Panc1 (cell line): Measurements from ENCODE around the gene ELFN1. TPM values are rescaled to one million over a fixed set of nuclear protein-coding genes. Genes with fewer than 3 reads are reported as not detected.

Experiments used
- ATAC-seq: fragments of 200-7000 bp; cut with Tn5 transposase; 2 replicates; pipeline ENCODE4 v1.9.1; 2020; ENCODE audit warnings: mild to moderate bottlenecking, moderate library complexity
- BruUV-seq: library from RNA; stranded (reverse); fragments of 400-500 nt; replicated peaks from 2 replicates; lab custom pipeline; 2021; lab: Mats Ljungman, UMichigan
- CTCF ChIA-PET: fragments of 300-600 bp; sonication (Branson Sonifier 250); formaldehyde crosslinking; loops from one replicate; lab custom pipeline; 2022; ENCODE audit warnings: antibody characterized with exemption; lab: Charles Lee
- POLR2A ChIA-PET: fragments of 300-600 bp; sonication (Branson Sonifier 250); formaldehyde crosslinking; loops from one replicate; lab custom pipeline; 2022; ENCODE audit warnings: antibody characterized with exemption; lab: Charles Lee
- DNase-seq: peaks from one replicate; pipeline ENCODE4 v3.0.0-alpha.2; 2010; ENCODE audit warnings: low read depth, low spot score
- H3K27ac ChIP-seq: 2 replicates; pipeline ENCODE4 v1.5.1; 2011; ENCODE audit warnings: mild to moderate bottlenecking, low read length, inconsistent platforms
- H3K27me3 ChIP-seq: fragments of 200-500 bp; sonication (Bioruptor generic); 2 replicates; pipeline ENCODE4 v1.6.0; 2014; ENCODE audit warnings: low read length, inconsistent platforms; ENCODE audit not compliant: control insufficient read depth, insufficient read depth
- H3K36me3 ChIP-seq: fragments of 200-500 bp; sonication (Bioruptor generic); 2 replicates; pipeline ENCODE4 v1.5.1; 2014; ENCODE audit warnings: inconsistent platforms, mild to moderate bottlenecking, low read length, moderate library complexity; ENCODE audit not compliant: control insufficient read depth, insufficient read depth
- H3K4me1 ChIP-seq: 2 replicates; pipeline ENCODE4 v1.5.1; 2011; ENCODE audit warnings: inconsistent platforms, mild to moderate bottlenecking, low read length, moderate library complexity; ENCODE audit not compliant: control insufficient read depth, insufficient read depth
- H3K4me3 ChIP-seq, 2 experiments: 2 replicates each; pipeline ENCODE4 v1.5.1; 2011 to 2012; ENCODE audit warnings: low read depth in 2 of 2, low read length in 2 of 2, mild to moderate bottlenecking in 2 of 2, inconsistent platforms in 1 of 2, moderate library complexity in 1 of 2
- H3K9me3 ChIP-seq: fragments of 200-500 bp; sonication (Bioruptor generic); 2 replicates; pipeline ENCODE4 v1.5.1; 2014; ENCODE audit warnings: low read depth, mild to moderate bottlenecking, inconsistent platforms, low read length, moderate library complexity; ENCODE audit not compliant: control insufficient read depth, insufficient read depth
- CTCF ChIP-seq: fragments of 450-650 bp; IDR thresholded peaks from 2 replicates; pipeline ENCODE4 v1.5.1; 2017; ENCODE audit warnings: mild to moderate bottlenecking
- POLR2AphosphoS5 ChIP-seq: IDR thresholded peaks from 2 replicates; pipeline ENCODE4 v1.6.1; 2012; ENCODE audit warnings: mild to moderate bottlenecking, low read depth, low read length, moderate library complexity
- REST ChIP-seq, 2 experiments: IDR thresholded peaks; 2 replicates each; pipeline ENCODE4 v1.6.1; 2011 to 2012; ENCODE audit warnings: low read depth in 2 of 2, control low read depth in 1 of 2, low read length in 1 of 2, mild to moderate bottlenecking in 1 of 2, moderate library complexity in 1 of 2; ENCODE audit not compliant: insufficient read depth in 1 of 2
- SIN3A ChIP-seq: IDR thresholded peaks from 2 replicates; pipeline ENCODE4 v1.6.1; 2012; ENCODE audit warnings: low read depth, mild to moderate bottlenecking, low read length, moderate library complexity, borderline replicate concordance; ENCODE audit not compliant: insufficient read depth
- TCF7L2 ChIP-seq: IDR thresholded peaks from 2 replicates; pipeline ENCODE4 v1.6.1; 2011; ENCODE audit warnings: mild to moderate bottlenecking, low read depth, low read length, inconsistent platforms
- in situ Hi-C: cut with HindIII; loops from 2 replicates; pipeline ENCODE4 v1.10.0; 2016; ENCODE audit warnings: low sequenced_read_pairs, low pct_unique_long_range_greater_than_20kb
- intact Hi-C: fragments of 100-400 bp; cut with micrococcal nuclease; formaldehyde crosslinking; loops from one replicate; pipeline ENCODE4 v1.10.0; 2022; ENCODE audit not compliant: unreplicated experiment
- total RNA-seq: library from RNA; stranded (reverse); gene quantifications from one replicate; pipeline ENCODE4 v1.2.1, GENCODE V29; 2021; ENCODE audit not compliant: unreplicated experiment

ELFN1 gene
- total RNA-seq, 1 experiment from 2014 or later, result 39.0 TPM

- intact Hi-C loops (no loop called here), in situ Hi-C loops (no loop called here)
- H3K36me3 ChIP-seq, result no peaks in the 10 kb centered on the region
- H3K4me3 ChIP-seq, result no peak overlapping the region
- DNase-seq, result no peak
- no peak overlapping the region for H3K27ac ChIP-seq
- CTCF ChIA-PET, result no interaction called here
- POLR2A ChIA-PET, result no interaction called here
- peaks cover 6% of the 10 kb centered on the region for H3K4me1 ChIP-seq
- TF ChIP-seq CTCF, result no peak
- no peak for TF ChIP-seq TCF7L2
- no peak for TF ChIP-seq SIN3A
- TF ChIP-seq REST (IDR thresholded peaks at IDR 0.05; ENCODE audit: insufficient read depth in 1 of 2, low read depth in 2 of 2, low read length in 1 of 2), result no peak
- TF ChIP-seq POLR2AphosphoS5, result no peak
- H3K27me3 ChIP-seq, result no peaks in the 10 kb centered on the region; the same call in 1 of the 2 replicates
- ATAC-seq, result no peak
- H3K9me3 ChIP-seq, result no peaks in the 10 kb centered on the region
- BruUV-seq, result no TSS peak
These were observed 27.8 kb upstream of the ELFN1 start for GRCh38 chr7:1642291-1642731.

GRCh38 chr7:1643270-1644092 lies 26.6 kb upstream of the ELFN1 start:
- CTCF ChIA-PET, result no interaction called here
- no peaks in the 10 kb centered on the region; the same call in 1 of the 2 replicates for H3K27me3 ChIP-seq
- no peak overlapping the region for H3K27ac ChIP-seq

More at GRCh38 chr7:1643270-1644092, 26.6 kb upstream of the ELFN1 start:
- BruUV-seq, result no TSS peak
- H3K36me3 ChIP-seq, result no peaks in the 10 kb centered on the region
- POLR2A ChIA-PET, result interaction anchor here (0.6 kb wide), 1 partner anchor 16 kb away, joined by 4 read pairs; no protein-coding TSS in a partner anchor
- DNase-seq, result no peak
- in situ Hi-C loops, result no loop called here
- H3K9me3 ChIP-seq, result no peaks in the 10 kb centered on the region
- intact Hi-C loops, result no loop called here
- no peak for ATAC-seq
- TF ChIP-seq TCF7L2 (no peak), REST (IDR thresholded peaks at IDR 0.05; ENCODE audit: insufficient read depth in 1 of 2, low read depth in 2 of 2, low read length in 1 of 2) (no peak), SIN3A (no peak), CTCF (no peak)
- peaks cover 6% of the 10 kb centered on the region for H3K4me1 ChIP-seq
- H3K4me3 ChIP-seq, result no peak overlapping the region
